ENCODE measurements around the gene METTL25B. TPM values are rescaled to one million over a fixed set of nuclear protein-coding genes. Genes with fewer than 3 reads are reported as not detected.

Gene METTL25B
- total and polyA plus RNA-seq, 10 donors, result 23.2 to 43.8 (median 33.9) TPM

- no peaks in the 10 kb centered on the region for H3K9me3 ChIP-seq
- peaks cover 0 to 71% (median 1%) of the 10 kb centered on the region in 6 donors for H3K36me3 ChIP-seq
- no peaks in the 10 kb centered on the region for H3K27me3 ChIP-seq (replicated peaks in 1 of 7)
- TF ChIP-seq POLR2AphosphoS5 (IDR thresholded peaks at IDR 0.05), result no peak
- TF ChIP-seq, protein P1, sequence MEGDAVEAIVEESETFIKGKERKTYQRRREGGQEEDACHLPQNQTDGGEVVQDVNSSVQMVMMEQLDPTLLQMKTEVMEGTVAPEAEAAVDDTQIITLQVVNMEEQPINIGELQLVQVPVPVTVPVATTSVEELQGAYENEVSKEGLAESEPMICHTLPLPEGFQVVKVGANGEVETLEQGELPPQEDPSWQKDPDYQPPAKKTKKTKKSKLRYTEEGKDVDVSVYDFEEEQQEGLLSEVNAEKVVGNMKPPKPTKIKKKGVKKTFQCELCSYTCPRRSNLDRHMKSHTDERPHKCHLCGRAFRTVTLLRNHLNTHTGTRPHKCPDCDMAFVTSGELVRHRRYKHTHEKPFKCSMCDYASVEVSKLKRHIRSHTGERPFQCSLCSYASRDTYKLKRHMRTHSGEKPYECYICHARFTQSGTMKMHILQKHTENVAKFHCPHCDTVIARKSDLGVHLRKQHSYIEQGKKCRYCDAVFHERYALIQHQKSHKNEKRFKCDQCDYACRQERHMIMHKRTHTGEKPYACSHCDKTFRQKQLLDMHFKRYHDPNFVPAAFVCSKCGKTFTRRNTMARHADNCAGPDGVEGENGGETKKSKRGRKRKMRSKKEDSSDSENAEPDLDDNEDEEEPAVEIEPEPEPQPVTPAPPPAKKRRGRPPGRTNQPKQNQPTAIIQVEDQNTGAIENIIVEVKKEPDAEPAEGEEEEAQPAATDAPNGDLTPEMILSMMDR (IDR thresholded peaks at IDR 0.05 in 8 of 11, conservative IDR thresholded peaks at IDR 0.05 in 3 of 11), result no peak
- no peak for TF ChIP-seq POLR2A (IDR thresholded peaks at IDR 0.05)
- WGBS, 5 donors, result 80 to 92% (median 83%) methylated on average over 5 of the region's 5 CpGs
- peaks cover 12 to 89% (median 52%) of the 10 kb centered on the region in 6 donors for H3K4me1 ChIP-seq
- intact Hi-C loops (cut with DNase I; ENCODE audit: low total_unique reads), result no loop called here
- H3K27ac ChIP-seq, result no peak overlapping the region
- H3K4me3 ChIP-seq, result no peak overlapping the region
- no peak for DNase-seq
These were observed 47.5 kb downstream of the METTL25B start for GRCh38 chr1:156775799-156776198.

- Histone ChIP-seq H3K27me3 (replicated peaks in 1 of 7) (no peaks in the 10 kb centered on the region), H3K4me3 (no peak overlapping the region), H3K9me3 (no peaks in the 10 kb centered on the region), H3K4me1 (peaks cover 6 to 89% (median 52%) of the 10 kb centered on the region in 6 donors), H3K36me3 (peaks cover 0 to 71% (median 2%) of the 10 kb centered on the region in 6 donors), H3K27ac (no peak overlapping the region)
- WGBS, 5 donors, result 62 to 72% (median 63%) methylated on average over 4 of the region's 4 CpGs
- intact Hi-C loops (cut with DNase I; ENCODE audit: low total_unique reads), result no loop called here
- no peak for TF ChIP-seq POLR2A (IDR thresholded peaks at IDR 0.05)
- TF ChIP-seq, protein P1 (IDR thresholded peaks at IDR 0.05 in 8 of 11, conservative IDR thresholded peaks at IDR 0.05 in 3 of 11), result no peak
- no peak for TF ChIP-seq POLR2AphosphoS5 (IDR thresholded peaks at IDR 0.05)
- no peak for DNase-seq
These were observed 48.7 kb downstream of the METTL25B start for GRCh38 chr1:156776942-156777341.

- H3K27ac ChIP-seq, result no peak overlapping the region
- WGBS, 5 donors, result 49 to 61% (median 58%) methylated on average over 1 of the region's 1 CpG
- H3K27me3 ChIP-seq (replicated peaks in 1 of 7), result no peaks in the 10 kb centered on the region
- no peaks in the 10 kb centered on the region for H3K9me3 ChIP-seq
- H3K36me3 ChIP-seq, result peaks cover 0 to 71% (median 5%) of the 10 kb centered on the region in 6 donors
- TF ChIP-seq POLR2A (IDR thresholded peaks at IDR 0.05) (no peak), POLR2AphosphoS5 (IDR thresholded peaks at IDR 0.05) (no peak)
- TF ChIP-seq, protein P1 (IDR thresholded peaks at IDR 0.05 in 8 of 11, conservative IDR thresholded peaks at IDR 0.05 in 3 of 11), result no peak
- DNase-seq, result no peak
- H3K4me3 ChIP-seq, result no peak overlapping the region
- peaks cover 6 to 88% (median 51%) of the 10 kb centered on the region in 6 donors for H3K4me1 ChIP-seq
- intact Hi-C loops (cut with DNase I; ENCODE audit: low total_unique reads), result no loop called here
These were observed 49.3 kb downstream of the METTL25B start for GRCh38 chr1:156777573-156777972.

DNA sequence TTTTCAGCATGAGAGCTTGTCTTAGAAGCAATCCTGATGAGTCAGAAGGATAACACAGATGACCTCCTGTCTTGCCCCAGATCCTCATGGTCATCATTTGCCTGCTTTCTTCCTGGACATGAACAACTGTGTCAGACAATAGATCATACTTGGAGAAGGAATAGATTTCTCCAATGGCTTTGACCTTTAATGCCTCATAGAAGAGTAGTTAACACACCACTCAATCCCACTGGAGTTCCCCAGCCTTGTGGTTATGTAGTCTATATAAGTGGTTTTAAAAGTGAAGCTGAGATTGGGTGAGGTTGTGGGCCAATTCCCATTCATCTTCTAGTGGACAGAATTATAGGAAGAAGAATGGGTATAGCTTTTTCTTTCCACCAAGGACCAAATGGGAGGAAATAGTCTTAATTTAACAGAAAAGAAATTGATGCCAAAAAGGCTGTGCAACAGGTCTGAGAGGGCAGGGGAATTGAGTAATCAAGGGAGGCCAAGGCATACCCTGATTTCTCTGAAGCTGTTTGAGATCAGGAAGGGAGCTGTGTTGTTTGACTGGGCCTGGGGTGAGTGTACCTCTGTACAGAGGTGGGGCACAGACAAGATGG lies 53.4 kb downstream of the METTL25B start:
- Histone ChIP-seq H3K4me3 (no peak overlapping the region), H3K27me3 (replicated peaks in 1 of 7) (no peaks in the 10 kb centered on the region), H3K27ac (peak overlapping the region in 1 of 8 donors; percentile 14), H3K4me1 (peaks cover 6 to 78% (median 29%) of the 10 kb centered on the region in 6 donors), H3K36me3 (peaks cover 0 to 91% (median 31%) of the 10 kb centered on the region in 6 donors), H3K9me3 (no peaks in the 10 kb centered on the region)
- intact Hi-C loops (cut with DNase I; ENCODE audit: low total_unique reads), result no loop called here
- TF ChIP-seq, protein P1 (IDR thresholded peaks at IDR 0.05 in 8 of 11, conservative IDR thresholded peaks at IDR 0.05 in 3 of 11), result no peak
- DNase-seq, result no peak
